GM18520 (cell line): Measurements from ENCODE around the gene RCAN3.
"Not testable (repeated sequence)": the region's sequence is repeated elsewhere in the genome, so short reads cannot be mapped to it uniquely, and the experiment has no call there.

ENCODE experiments used
- ATAC-seq: cut with Tn5 transposase; IDR thresholded peaks from one replicate; pipeline ENCODE4 v1.9.1; 2021; ENCODE audit not compliant: unreplicated experiment

Gene RCAN3

DNA sequence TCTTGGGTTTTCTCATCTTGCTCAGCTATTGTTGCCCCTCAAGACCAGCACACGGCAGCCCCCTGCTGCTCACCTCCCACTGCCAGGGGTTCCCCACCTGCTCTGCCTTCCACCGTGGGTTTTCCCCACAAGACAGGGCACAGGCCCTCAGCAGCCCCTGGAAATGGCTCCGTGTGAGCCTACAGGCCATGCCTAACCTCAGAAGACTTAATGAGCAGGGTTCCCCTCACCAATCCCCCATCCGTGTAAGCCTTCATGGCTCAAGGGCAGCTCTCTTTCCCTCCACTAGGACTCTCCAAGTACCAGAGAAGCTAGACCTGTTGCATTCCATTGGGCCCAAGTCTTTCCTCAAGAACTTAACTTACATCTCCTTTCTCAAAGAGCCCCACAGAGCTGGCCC, 18.4 kb upstream of the RCAN3 start:
- ATAC-seq, result no peak

DNA sequence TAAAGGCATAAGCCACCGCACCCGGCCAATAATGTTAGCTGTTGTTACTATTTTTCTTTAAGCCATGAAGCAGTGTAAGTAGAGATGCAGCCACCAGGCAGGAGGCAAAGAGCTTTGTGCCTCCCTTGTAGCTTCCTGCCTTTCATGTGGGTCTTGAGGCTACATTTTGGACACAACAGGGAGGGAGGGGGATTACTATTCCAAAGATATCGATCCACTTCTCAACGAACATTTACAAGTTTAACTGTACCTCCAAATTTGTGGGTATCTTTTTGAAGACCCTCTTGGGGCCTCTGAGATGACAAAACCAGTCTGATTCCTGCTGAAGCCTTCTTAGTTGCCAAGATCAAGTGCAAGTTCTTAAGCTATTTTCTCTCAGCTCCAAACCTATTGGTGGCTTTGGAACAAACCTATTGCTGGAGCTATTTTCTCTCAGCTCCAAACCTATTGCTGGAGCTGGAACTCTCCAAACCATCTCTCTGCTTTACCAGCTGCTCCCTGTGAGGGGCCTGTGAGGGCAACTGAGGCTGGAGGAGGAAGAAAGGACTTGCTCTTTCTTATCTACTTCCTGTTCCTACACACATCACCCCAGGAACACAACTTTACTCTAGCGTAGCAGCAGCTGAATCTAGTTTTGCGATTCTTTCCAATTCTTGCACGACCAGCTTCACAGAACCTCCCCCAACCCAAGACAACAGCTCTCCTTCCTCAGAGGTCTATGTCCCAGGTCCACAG, 16.1 kb upstream of the RCAN3 start:
- ATAC-seq, result no peak

DNA sequence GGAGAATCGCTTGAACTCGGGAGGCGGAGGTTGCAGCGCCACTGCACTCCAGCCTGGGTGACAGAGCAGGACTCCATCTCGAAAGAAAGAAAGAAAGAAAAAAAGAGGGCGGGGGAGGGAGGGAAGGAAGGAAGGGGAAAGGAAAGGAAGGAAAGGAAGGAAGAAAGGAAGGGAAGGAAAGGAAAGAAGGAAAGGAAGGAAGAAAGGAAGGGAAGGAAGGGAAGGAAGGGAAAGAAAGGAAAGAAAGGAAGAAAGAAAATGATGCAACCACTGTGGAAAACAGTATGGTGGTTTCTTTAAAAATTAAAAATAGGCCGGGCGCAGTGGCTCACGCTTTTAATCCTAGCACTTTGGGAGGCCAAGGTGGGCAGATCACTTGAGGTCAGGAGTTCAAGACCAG, 15.2 kb upstream of the RCAN3 start:
- no peak for ATAC-seq

DNA sequence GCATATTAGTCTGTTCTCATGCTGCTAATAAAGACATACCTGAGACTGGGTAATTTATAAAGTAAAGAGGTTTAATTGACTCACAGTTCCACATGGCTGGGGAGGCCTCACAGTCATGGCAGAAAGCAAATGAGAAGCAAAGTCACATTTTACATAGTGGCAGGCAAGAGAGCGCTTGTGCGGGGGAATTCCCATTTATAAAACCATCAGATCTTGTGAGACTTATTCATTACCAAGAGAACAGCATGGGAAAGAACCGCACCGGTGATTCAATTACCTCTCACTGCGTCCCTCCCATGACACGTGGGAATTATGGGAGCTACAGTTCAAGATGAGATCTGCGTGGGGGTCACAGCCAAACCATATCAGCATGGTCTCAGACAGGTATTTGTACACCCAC, 14.5 kb upstream of the RCAN3 start:
- ATAC-seq, result not testable (repeated sequence)

DNA sequence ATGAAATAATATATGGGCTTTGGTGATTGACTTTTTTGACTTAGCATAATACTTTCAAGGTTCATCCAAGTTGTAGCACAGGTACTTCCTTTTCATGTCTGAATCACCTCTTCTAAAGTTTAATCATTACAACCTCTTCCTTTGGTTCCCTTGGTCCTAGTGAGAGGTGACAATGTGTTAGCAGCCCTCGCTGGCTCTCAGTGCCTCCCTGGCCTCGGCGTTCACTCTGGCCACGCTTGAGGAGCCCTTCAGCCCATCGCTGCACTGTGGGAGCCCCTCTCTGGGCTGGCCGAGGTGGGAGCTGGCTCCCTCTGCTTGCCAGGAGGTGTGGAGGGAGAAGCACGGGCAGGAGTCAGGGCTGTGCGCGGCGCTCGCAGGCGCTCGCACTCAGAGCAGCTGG, 13.0 kb upstream of the RCAN3 start:
- no peak for ATAC-seq

DNA sequence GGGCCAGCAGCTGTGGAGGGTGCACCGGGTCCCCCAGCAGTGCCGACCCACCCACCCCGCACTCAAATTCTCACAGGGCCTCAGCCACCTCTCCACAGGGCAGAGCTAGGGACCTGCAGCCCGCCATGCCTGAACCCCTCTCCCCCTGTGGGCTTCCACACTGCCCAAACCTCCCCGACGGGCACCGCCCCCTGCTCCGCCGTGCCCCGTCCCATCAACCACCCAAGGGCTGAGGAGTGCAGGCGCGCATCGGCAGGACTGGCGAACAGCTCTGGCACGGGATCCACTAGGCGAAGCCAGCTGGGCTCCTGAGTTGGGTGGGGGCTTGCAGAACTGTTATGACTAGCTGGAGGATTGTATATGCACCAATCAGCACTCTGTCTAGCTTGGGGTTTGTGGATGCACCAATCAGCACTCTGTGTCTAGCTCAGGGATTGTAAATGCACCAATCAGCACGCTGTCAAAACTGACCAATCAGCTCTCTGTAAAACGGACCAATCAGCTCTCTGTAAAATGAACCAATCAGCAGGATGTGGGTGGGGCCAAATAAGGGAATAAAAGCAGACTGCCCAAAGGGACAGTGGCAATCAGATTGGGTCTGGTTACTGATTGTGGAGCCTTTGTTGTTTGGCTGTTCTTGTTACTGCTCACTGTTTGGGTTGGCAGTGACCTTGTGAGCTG, 12.4 kb upstream of the RCAN3 start:
- no peak for ATAC-seq

DNA sequence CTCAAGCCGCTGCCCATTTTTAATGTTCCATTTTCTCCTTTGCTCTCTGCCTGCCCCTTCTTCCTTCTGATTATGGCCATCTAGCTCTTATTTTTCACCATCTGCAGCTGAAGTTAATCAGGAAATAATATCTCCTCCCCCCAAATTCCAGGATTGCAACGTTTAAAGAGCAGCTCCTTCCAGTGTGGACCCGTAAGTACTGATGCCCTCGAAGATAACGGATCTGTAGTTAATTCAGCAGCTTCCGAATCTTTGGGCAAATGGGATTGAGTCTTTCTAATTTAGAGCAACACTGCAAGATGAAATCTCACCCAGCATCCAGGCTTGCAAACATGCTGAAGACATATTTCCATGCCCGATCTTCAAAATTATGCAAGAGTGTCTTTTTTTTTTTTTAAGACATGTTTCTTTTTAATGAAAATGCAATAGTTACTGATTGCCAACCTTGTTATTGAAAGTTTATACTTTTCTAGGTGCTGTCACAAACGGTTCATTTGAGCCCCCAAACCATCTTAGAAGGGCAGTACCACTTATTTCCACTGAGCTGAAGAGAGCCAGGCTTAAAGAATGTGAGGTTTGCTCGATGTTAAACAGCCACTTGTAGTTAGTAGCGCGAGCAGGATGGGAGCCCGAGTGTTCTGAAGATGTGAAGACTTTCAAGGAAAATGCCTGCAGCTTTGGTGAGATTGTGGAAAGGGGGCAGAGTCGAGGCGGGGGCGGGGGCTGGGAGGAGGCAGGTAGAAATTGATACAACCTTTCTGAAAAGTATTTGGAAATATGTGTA, 10.9 kb upstream of the RCAN3 start:
- no peak for ATAC-seq

DNA sequence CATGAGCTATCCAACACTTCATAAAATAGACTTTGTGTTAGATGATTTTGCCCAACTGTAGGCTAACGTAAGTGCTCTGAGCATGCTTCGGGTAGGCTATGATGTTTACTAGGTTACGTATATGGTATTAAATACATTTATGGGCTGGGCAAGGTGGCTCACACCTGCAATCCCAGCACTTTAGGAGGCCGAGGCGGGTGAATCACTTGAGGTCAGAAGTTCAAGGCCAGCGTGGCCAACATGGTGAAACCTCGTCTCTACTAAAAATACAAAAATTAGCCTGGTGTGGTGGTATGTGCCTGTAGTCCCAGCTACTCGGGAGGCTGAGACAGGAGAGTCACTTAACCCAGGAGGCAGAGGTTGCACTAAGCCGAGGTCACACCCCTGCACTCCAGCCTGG, 9.7 kb upstream of the RCAN3 start:
- ATAC-seq, result not testable (repeated sequence)

DNA sequence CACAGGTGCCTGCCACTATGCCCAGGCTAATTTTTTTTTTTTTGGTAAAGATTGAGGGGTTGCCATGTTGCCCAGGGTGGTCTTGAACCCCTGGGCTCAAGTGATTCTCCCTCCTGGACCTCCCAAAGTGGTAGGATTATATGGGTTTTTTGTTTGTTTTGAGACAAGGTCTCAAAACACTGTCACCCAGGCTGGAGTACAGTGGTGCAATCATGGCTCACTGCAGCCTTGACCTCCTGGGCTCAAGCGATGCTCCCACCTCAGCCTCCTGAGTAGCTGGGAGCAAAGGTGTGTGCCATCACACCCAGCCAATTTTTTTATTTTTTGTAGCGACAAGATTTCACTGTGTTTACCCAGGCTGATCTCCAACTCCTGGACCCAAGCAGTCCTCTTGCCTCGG, 8.9 kb upstream of the RCAN3 start:
- no peak for ATAC-seq

DNA sequence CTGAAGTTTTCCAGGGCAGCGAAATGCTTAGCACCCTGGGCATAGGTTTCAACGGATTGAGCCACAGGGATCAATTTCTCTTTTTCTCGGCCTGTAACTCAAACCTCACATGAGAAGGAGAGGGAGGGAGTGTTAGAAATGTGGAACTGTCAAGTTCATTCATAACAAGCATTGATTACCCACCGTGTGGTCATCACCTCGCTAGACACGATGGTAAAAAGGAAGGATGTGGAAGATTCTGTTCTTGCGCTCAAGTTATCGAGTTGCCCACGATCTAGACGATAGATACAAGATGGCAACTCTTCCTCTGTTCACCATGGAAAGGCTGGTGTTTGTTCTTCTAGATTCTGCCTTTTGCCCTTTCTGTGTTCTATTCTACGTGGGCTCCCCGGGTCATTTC, 4.0 kb upstream of the RCAN3 start:
- no peak for ATAC-seq

DNA sequence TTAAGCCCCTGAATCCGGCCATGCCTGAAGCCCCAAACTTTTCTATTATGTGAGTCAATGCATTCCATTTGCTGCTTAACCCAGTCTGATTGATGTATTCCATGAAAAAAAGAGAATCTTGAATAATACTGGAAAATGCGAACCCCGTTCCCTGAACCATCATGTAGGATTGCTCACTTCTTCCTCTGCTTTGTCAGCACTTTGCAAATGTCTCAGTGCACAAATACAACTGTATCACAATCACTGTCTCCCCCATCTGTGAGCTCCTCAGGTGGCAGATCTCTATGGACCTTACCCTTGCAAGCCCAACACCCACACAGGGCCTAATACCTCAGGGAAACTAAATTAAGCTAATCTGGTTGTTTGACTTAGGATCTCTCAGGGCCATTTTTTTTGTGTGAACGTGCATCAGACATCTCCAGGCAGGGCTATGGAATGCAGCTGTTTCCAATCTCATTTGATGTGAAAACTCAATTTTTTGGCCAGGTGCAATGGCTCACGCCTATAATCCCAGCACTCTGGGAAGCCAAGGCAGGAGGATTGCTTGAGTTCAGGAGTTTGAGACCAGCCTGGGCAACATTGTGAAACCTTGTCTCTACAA, 2.1 kb upstream of the RCAN3 start:
- no peak for ATAC-seq

DNA sequence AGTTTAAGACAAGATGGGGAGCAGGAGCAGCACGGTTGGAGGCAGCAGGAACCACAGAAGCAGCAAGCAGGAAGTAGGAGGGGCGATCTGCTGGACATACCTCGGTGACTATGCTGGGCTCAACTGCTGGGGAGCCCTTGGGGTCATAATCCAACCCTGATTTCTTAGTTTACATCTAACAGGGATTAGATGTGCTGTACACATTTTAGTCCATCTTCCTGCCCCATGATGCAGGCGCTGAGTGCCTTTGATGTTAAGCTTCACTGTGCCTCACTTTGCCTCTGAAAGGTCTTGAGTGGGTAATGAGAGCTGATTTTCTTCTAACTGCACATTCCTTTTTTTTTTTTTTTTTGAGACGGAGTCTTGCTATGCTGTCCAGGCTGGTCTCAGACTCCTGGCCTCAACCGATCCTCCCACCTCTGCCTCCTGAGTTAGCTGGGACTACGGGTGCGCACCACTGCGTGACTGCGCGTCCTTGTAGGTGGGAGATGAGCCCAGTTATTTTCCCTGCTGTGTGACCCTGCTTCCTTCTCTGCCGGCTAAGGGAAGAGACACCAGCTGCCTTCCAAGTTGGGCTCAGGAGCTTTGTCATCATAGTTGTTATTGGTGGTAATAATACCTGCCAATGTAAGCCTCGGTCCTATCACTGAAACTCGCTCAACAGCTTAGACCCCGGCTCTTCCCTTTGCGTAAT, 1.1 kb upstream of the RCAN3 start:
- no peak for ATAC-seq

DNA sequence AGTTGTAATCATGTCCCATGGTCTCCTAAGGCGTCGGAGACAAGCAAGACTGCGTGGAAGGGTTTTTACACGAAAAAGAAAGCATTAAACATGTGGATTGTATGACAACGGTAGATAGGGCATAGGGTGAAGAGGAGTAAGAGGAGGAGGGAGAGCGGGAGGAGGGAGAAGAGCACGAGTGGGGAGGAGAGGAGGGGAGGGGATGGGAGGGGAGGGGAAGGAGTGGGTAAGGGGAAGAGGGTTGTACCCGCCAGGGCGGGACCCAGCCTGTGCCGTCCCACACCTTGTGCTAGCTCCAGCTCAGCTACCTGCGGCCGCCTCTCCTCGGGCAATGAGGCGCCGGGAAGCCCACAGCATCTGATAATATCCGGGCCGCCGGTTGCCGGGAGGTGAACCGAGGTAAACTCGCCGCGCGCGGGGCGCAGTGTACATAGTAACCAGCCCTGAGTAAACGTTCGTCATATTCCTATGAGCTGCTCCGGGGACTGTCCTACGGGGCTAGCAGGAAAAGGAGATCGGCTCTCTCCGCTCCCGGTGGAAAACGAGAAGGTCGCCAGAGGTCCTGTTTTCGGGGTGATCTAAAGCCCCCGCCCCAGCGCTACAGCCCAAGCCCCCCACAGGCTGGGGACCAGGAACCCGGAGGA, 449 bp upstream of the RCAN3 start:
- peak; percentile 10 for ATAC-seq

DNA sequence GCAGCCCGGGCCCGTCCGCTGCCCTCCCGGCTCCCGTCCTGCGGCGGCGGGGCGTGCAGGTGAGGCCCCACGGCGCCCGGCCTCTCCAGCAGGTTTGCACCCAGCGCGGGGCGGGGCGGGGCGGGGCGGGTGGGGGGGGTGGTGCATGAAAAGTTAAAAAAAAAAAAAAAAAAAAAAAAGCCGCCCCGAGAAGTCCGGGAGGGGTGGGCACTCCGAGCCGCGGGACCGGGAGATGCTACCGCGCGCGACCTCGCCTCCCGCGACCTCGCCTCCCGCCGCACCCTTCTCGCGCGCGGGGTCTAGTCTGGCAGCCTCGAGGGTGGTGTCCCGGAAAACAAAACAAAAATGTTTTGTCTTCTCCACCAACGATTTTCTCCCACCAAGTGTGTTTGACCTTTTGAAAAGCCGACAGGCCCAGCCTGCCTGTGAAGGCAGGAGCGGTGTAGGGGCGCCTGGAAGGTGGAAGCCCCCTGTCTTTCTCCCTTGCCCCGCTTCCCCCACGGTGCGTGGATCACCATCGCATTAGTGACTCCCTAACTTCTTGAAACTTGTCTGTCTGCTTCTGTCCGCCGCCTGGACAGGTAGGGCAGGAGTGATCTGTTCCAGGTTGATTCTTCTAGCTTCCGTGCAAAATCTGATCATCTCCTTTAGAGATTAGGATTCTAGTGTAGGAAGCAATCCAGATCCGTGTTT, 569 bp downstream of the RCAN3 start:
- no peak for ATAC-seq

DNA sequence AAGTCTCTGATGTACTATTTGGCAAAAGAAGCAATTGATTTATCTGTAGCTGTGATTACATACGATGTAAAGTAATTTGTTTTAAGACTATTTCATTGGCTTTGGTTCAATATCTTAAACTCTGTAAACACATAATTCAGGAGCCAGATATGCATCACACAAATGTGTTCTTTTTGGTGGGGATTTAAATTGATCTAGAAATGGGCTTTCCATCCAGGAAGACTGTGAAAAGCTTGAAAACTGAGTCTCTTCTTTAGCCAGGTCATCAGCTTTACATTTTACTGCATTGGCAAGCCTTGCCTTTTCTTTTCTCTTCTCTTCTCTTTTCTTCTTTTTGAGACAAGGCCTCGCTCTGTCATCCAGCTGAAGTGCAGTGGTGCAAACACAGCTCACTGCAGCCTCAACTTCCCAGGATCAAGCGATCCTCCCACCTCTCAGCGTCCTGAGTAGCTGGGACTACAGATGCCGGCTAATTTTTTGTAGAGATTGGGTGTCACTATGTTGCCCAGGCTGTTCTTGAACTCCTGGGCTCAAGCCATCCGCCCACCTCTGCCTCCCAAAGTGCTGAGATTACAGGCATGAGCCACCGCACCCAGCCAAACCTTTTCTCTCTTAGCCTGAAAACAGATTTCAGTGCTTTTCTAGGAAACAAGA, 1.4 kb downstream of the RCAN3 start:
- ATAC-seq, result no peak

DNA sequence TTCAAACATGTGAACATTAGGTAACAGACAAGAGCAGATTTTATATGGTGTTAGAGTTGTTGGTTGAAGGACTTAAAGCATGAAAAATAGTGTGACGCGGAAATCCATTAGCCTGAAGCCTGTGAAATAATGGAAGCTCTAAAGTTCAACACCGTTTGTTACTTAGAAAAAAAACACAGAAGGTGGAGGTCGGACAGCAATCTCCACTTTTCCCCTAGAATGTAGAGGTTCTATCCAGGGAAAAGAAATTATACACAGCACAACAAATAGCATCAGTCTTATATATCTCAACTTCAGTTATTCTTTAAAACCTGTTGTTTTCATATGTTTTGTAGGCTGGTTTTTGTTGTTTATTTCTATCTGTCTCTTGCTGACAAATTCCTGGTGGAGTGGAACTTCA, 1.9 kb downstream of the RCAN3 start:
- no peak for ATAC-seq

DNA sequence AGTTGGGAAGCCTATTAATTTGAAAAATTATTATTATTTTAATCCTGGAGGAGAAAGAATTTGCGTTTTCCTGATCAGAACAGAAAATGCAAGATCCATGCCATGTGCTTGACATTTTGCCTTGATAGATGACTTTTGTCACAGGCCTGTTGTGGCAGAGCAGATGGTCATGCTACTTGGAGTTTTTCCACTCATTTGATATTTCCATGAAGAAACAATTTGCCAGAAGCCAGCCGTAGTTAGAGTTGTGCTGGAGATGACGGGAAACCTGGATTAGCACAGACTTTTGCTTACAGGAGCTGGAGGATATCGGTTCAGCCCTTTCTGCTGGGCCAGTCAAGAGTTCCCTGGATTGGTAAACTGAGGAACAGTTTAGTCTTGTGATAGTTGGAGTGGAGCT, 3.2 kb downstream of the RCAN3 start:
- no peak for ATAC-seq

DNA sequence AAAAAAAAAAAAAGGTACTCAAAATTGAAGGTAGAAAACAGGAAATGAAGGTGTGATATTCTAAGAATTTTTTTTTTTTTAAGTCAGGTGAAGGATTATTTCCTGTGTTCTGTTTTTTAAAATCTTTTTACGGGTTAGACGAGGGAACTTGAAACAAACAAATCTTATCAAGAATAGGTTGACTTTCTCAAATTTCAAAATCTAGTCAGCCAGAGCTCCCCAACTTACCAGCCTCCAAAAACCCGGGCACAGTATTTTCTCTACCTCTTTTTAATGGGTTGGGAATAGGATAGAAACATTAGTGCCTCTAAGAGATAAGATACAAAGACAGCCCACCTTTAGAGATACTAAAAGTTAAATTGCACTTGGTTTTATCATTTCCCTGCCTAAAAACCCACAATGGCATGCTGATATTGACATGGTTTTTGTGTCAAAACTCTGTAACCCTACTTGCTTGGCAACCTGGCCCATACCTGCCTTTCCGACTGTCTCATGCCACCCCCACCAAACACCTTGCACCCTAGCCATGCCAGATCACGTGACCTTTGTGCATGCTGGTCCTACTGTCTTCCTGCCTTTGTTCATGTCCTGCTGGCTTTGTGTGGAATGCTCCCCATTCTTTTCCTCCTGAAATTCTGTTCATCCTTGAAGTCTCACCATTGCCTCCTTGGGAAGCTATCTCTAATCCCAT, 4.2 kb downstream of the RCAN3 start:
- no peak for ATAC-seq

DNA sequence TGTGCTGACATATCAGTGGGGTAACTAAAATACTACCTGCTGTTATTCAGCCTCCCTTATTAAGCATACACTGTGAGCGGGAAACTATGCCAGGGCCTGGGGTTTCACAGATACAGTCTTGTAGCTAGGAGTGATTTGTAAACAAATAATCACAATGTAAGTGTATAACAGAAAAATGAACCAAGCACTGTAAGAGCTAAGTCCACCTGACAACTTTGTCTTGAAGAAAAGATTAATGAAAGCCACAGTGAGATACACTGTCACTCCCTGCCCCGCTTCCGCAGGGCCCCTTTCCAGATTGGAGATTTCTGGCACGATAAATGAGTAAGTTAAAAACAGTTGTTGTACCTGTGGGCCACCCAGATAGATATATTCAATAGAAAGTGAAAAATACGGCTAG, 4.8 kb downstream of the RCAN3 start:
- ATAC-seq, result no peak
